H1 (cell line): ENCODE measurements around the gene KRT72. TPM values are rescaled to one million over a fixed set of nuclear protein-coding genes. Genes with fewer than 3 reads are reported as not detected.

ENCODE experiments used
- FOSL1 ChIP-seq: IDR thresholded peaks from 2 replicates; pipeline ENCODE4 v1.6.1; 2011; ENCODE audit warnings: mild to moderate bottlenecking, low read depth, low read length, moderate library complexity; ENCODE audit not compliant: insufficient read depth
- POLR2A ChIP-seq, 2 experiments: IDR thresholded peaks; 1 replicate in 1 of 2; 2 replicates in 1 of 2; pipeline ENCODE4 v1.6.1; 2011; ENCODE audit warnings: low read depth in 2 of 2, low read length in 2 of 2, mild to moderate bottlenecking in 2 of 2; ENCODE audit errors: control extremely low read depth in 1 of 2
- SP2 ChIP-seq: IDR thresholded peaks from 2 replicates; pipeline ENCODE4 v1.6.1; 2012; ENCODE audit warnings: mild to moderate bottlenecking, low read length, inconsistent platforms
- polyA plus RNA-seq, 7 experiments: library from polyadenylated mRNA; depleted of rRNA in 3 of 7; stranded (reverse) in 5 of 7; unstranded in 2 of 7; fragments of >200 nt in 5 of 7; fragments of 200-250 nt in 2 of 7; gene quantifications; 1 replicate in 5 of 7; 2 replicates in 1 of 7; 4 replicates in 1 of 7; pipeline versions ENCODE4 v1.2.1 to v1.2.3, GENCODE V29; 2011 to 2013; ENCODE audit warnings: missing spikeins in 2 of 7, mixed read lengths in 2 of 7
- total RNA-seq: library from RNA; stranded (reverse); fragmentation: NEBNext Ultra II Directional; extraction: Animal tissue kit (Norgen Biotek cat#: 25700); gene quantifications from 2 replicates; pipeline ENCODE4 v1.2.1, GENCODE V29; 2021
- TF ChIP-seq, protein P1 (sequence below): fragments of 300-600 bp; sonication (generic); IDR thresholded peaks from 2 replicates; pipeline ENCODE4 v1.7.1; 2012; ENCODE audit warnings: low read length, moderate library complexity, mild to moderate bottlenecking, inconsistent platforms; ENCODE audit not compliant: insufficient replicate concordance

Gene KRT72
- total and polyA plus RNA-seq, 2 of the 8 experiments (the other 6 are each of a cell fraction or from before 2014, with no cell fraction given), result not detected

DNA sequence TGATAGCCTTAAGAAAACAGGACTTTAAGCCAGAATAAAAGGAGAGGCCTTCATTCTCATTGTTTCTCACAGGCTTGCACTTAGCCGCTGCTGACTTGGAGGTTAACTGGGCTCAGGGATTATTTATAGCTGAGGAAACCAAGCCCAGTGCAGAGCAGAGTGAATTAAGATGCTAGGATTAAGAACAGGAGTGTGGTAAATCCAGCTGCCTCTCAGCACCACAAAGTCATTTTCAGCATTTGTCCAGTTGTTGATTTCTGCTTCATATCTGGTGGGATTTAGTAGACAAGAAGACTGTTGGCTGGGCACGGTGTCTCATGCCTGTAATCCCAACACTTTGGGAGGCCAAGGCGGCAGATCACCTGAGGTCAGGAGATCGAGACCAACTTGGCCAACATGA lies 31.4 kb upstream of the KRT72 start (continued):
- TF ChIP-seq, protein P1, sequence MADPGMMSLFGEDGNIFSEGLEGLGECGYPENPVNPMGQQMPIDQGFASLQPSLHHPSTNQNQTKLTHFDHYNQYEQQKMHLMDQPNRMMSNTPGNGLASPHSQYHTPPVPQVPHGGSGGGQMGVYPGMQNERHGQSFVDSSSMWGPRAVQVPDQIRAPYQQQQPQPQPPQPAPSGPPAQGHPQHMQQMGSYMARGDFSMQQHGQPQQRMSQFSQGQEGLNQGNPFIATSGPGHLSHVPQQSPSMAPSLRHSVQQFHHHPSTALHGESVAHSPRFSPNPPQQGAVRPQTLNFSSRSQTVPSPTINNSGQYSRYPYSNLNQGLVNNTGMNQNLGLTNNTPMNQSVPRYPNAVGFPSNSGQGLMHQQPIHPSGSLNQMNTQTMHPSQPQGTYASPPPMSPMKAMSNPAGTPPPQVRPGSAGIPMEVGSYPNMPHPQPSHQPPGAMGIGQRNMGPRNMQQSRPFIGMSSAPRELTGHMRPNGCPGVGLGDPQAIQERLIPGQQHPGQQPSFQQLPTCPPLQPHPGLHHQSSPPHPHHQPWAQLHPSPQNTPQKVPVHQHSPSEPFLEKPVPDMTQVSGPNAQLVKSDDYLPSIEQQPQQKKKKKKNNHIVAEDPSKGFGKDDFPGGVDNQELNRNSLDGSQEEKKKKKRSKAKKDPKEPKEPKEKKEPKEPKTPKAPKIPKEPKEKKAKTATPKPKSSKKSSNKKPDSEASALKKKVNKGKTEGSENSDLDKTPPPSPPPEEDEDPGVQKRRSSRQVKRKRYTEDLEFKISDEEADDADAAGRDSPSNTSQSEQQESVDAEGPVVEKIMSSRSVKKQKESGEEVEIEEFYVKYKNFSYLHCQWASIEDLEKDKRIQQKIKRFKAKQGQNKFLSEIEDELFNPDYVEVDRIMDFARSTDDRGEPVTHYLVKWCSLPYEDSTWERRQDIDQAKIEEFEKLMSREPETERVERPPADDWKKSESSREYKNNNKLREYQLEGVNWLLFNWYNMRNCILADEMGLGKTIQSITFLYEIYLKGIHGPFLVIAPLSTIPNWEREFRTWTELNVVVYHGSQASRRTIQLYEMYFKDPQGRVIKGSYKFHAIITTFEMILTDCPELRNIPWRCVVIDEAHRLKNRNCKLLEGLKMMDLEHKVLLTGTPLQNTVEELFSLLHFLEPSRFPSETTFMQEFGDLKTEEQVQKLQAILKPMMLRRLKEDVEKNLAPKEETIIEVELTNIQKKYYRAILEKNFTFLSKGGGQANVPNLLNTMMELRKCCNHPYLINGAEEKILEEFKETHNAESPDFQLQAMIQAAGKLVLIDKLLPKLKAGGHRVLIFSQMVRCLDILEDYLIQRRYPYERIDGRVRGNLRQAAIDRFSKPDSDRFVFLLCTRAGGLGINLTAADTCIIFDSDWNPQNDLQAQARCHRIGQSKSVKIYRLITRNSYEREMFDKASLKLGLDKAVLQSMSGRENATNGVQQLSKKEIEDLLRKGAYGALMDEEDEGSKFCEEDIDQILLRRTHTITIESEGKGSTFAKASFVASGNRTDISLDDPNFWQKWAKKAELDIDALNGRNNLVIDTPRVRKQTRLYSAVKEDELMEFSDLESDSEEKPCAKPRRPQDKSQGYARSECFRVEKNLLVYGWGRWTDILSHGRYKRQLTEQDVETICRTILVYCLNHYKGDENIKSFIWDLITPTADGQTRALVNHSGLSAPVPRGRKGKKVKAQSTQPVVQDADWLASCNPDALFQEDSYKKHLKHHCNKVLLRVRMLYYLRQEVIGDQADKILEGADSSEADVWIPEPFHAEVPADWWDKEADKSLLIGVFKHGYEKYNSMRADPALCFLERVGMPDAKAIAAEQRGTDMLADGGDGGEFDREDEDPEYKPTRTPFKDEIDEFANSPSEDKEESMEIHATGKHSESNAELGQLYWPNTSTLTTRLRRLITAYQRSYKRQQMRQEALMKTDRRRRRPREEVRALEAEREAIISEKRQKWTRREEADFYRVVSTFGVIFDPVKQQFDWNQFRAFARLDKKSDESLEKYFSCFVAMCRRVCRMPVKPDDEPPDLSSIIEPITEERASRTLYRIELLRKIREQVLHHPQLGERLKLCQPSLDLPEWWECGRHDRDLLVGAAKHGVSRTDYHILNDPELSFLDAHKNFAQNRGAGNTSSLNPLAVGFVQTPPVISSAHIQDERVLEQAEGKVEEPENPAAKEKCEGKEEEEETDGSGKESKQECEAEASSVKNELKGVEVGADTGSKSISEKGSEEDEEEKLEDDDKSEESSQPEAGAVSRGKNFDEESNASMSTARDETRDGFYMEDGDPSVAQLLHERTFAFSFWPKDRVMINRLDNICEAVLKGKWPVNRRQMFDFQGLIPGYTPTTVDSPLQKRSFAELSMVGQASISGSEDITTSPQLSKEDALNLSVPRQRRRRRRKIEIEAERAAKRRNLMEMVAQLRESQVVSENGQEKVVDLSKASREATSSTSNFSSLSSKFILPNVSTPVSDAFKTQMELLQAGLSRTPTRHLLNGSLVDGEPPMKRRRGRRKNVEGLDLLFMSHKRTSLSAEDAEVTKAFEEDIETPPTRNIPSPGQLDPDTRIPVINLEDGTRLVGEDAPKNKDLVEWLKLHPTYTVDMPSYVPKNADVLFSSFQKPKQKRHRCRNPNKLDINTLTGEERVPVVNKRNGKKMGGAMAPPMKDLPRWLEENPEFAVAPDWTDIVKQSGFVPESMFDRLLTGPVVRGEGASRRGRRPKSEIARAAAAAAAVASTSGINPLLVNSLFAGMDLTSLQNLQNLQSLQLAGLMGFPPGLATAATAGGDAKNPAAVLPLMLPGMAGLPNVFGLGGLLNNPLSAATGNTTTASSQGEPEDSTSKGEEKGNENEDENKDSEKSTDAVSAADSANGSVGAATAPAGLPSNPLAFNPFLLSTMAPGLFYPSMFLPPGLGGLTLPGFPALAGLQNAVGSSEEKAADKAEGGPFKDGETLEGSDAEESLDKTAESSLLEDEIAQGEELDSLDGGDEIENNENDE, result no peak
- TF ChIP-seq SP2 (no peak), FOSL1 (no peak), POLR2A (IDR thresholded peaks at IDR 0.05; ENCODE audit: control extremely low read depth in 1 of 2, low read depth in 2 of 2, low read length in 2 of 2) (no peak)
